ENCODE results near the gene DNASE2B. TPM values are rescaled to one million over a fixed set of nuclear protein-coding genes. Genes with fewer than 3 reads are reported as not detected.

DNASE2B gene
- total RNA-seq, 1 donor from 2014 or later, result not detected

DNA sequence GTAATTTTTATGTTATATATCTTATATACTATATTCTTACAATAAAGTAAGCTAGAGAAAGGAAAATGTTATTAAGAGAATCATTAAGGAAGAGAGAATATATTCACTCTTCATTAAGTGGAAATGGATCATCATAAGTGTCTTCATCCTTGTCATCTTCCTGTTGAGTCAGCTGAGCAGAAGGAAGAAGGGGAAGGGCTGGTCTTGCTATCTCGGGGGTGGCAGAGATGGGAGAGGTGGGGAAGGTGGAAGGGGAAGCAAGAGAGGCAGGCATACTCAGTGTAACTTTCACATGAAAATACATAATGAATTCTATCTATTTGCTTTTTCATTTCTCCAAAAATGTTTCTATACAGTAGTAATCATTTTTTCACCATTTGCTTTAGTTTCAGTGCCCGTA is 5.1 kb downstream of the DNASE2B start:
- intact Hi-C loops (cut with DNase I), result no loop called here
- H3K27me3 ChIP-seq, result no peaks in the 10 kb centered on the region
- no peaks in the 10 kb centered on the region for H3K36me3 ChIP-seq
- no peak for DNase-seq (ENCODE audit: extremely low spot score in 2 of 2)
- no peaks in the 10 kb centered on the region for H3K9me3 ChIP-seq
- H3K4me1 ChIP-seq, result no peaks in the 10 kb centered on the region
- TF ChIP-seq POLR2AphosphoS5 (IDR thresholded peaks at IDR 0.05; ENCODE audit: insufficient read depth in 1 of 2, low read depth in 1 of 2) (no peak), POLR2A (IDR thresholded peaks at IDR 0.05) (no peak)
- TF ChIP-seq, protein P1, sequence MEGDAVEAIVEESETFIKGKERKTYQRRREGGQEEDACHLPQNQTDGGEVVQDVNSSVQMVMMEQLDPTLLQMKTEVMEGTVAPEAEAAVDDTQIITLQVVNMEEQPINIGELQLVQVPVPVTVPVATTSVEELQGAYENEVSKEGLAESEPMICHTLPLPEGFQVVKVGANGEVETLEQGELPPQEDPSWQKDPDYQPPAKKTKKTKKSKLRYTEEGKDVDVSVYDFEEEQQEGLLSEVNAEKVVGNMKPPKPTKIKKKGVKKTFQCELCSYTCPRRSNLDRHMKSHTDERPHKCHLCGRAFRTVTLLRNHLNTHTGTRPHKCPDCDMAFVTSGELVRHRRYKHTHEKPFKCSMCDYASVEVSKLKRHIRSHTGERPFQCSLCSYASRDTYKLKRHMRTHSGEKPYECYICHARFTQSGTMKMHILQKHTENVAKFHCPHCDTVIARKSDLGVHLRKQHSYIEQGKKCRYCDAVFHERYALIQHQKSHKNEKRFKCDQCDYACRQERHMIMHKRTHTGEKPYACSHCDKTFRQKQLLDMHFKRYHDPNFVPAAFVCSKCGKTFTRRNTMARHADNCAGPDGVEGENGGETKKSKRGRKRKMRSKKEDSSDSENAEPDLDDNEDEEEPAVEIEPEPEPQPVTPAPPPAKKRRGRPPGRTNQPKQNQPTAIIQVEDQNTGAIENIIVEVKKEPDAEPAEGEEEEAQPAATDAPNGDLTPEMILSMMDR (IDR thresholded peaks at IDR 0.05), result no peak
- H3K27ac ChIP-seq, result no peak overlapping the region
- H3K4me3 ChIP-seq, result no peak overlapping the region

DNA sequence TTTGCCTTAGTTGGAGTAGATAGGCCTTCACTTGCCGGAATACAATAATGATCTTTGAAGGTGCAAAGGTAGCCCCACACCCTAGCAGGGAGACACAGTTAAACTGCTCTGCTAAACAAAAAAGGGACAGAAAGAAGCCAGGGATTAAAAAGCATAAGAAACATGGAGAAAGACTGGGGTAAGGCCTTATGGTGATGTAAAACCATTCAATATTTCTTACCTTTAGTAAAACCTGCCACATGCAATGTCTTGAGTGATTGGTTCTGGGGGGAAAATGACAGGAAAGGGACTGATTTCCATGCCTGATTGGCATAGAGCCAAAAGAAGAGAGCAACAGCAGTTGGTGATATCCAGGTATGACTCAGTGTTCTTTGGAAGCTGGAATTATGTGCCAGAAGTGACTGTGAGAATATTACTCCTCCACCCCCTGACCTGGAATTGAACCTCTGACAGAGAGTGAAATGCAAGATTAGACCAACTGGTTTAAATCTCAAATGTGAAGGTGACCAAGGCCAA is 8.1 kb downstream of the DNASE2B start:
- Histone ChIP-seq H3K36me3 (no peaks in the 10 kb centered on the region), H3K9me3 (no peaks in the 10 kb centered on the region), H3K4me3 (no peak overlapping the region), H3K27me3 (no peaks in the 10 kb centered on the region), H3K27ac (no peak overlapping the region), H3K4me1 (no peaks in the 10 kb centered on the region)
- no peak for DNase-seq (ENCODE audit: extremely low spot score in 2 of 2)
- TF ChIP-seq, protein P1 (IDR thresholded peaks at IDR 0.05), result no peak
- no peak for TF ChIP-seq POLR2A (IDR thresholded peaks at IDR 0.05)
- no peak for TF ChIP-seq POLR2AphosphoS5 (IDR thresholded peaks at IDR 0.05; ENCODE audit: insufficient read depth in 1 of 2, low read depth in 1 of 2)
- intact Hi-C loops (cut with DNase I), result no loop called here

DNA sequence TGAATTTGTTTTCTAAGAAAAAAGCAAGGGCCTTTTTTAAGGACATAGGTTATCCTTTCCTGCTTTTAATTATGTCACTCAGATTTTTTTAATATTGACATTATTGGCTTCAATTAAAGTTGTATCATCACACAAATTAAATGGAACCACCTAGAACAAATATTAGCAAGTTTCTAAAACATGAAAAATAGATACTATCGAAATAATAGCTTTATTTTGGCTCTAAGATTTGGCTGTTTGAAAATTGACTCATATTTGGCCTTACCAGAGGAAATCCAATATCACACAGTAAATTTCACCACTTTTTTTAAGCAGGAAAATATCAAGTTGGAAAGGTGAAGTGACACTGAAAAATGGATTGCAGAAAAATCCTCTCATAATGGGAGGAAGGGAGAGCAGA is 9.2 kb downstream of the DNASE2B start:
- no peak for TF ChIP-seq POLR2AphosphoS5 (IDR thresholded peaks at IDR 0.05; ENCODE audit: insufficient read depth in 1 of 2, low read depth in 1 of 2)
- no peak for TF ChIP-seq POLR2A (IDR thresholded peaks at IDR 0.05)
- TF ChIP-seq, protein P1 (IDR thresholded peaks at IDR 0.05), result no peak
- no peak overlapping the region for H3K4me3 ChIP-seq
- H3K27ac ChIP-seq, result no peak overlapping the region
- no peaks in the 10 kb centered on the region for H3K27me3 ChIP-seq
- H3K9me3 ChIP-seq, result no peaks in the 10 kb centered on the region
- no peak for DNase-seq (ENCODE audit: extremely low spot score in 2 of 2)
- no peaks in the 10 kb centered on the region for H3K4me1 ChIP-seq
- intact Hi-C loops (cut with DNase I), result no loop called here
- no peaks in the 10 kb centered on the region for H3K36me3 ChIP-seq

DNA sequence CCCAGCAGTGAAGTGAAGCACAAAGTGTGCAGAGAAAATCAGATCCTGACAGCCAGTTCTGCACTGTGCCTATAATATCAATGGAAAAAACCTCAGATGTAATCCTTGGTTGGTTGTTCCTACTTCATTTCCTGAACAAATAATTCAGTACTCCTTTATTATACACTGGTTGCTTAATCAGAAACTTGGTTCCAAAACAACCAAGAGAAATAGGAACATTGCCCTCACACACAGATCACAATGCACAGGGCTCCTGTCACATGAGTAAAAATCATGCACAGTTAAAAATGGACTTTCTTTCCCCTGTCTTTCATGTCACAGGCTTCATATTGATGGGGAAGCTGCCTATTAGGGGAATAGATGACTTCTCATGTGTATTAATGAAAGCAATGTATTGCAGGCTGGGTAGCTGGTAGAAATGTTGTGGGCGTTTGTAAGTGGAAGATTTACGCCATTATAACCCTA is 9.7 kb downstream of the DNASE2B start:
- Histone ChIP-seq H3K27ac (no peak overlapping the region), H3K36me3 (no peaks in the 10 kb centered on the region), H3K9me3 (no peaks in the 10 kb centered on the region), H3K4me1 (no peaks in the 10 kb centered on the region), H3K27me3 (no peaks in the 10 kb centered on the region), H3K4me3 (no peak overlapping the region)
- TF ChIP-seq POLR2A (IDR thresholded peaks at IDR 0.05), result no peak
- no peak for DNase-seq (ENCODE audit: extremely low spot score in 2 of 2)
- intact Hi-C loops (cut with DNase I), result no loop called here

DNA sequence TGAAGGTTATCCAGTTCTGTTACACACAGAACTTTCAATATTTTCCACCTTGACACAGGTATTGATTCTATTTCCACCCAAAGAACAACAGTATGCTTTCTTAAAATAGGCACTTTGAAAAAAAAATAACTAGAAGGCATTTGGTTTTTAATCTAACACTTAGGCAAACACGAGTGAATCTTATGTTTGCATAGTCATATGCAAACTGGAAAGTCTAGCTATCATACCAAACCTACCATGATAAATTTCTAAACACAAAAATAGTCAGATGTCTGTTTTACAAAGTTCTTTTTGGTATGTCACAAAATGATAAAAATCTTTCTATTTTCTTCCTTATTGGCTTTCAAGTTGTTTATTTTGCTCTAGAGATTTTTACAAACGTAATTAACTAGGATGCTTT is 11.6 kb downstream of the DNASE2B start:
- TF ChIP-seq, protein P1 (IDR thresholded peaks at IDR 0.05), result no peak
- TF ChIP-seq POLR2AphosphoS5 (IDR thresholded peaks at IDR 0.05; ENCODE audit: insufficient read depth in 1 of 2, low read depth in 1 of 2), result no peak
- no peak for TF ChIP-seq POLR2A (IDR thresholded peaks at IDR 0.05)
- intact Hi-C loops (cut with DNase I), result no loop called here
- H3K27me3 ChIP-seq, result no peaks in the 10 kb centered on the region

More for the DNA sequence above, 11.6 kb downstream of the DNASE2B start:
- no peak for DNase-seq (ENCODE audit: extremely low spot score in 2 of 2)
- H3K27ac ChIP-seq, result no peak overlapping the region
- no peaks in the 10 kb centered on the region for H3K9me3 ChIP-seq
- H3K36me3 ChIP-seq, result no peaks in the 10 kb centered on the region
- H3K4me3 ChIP-seq, result no peak overlapping the region
- H3K4me1 ChIP-seq, result no peaks in the 10 kb centered on the region

Data from vagina (tissue), 2 donors.